ENCODE measurements around the gene PDZD7.
"Not testable (repeated sequence)": the region's sequence is repeated elsewhere in the genome, so short reads cannot be mapped to it uniquely, and the experiment has no call there.

The PDZD7 gene

DNA sequence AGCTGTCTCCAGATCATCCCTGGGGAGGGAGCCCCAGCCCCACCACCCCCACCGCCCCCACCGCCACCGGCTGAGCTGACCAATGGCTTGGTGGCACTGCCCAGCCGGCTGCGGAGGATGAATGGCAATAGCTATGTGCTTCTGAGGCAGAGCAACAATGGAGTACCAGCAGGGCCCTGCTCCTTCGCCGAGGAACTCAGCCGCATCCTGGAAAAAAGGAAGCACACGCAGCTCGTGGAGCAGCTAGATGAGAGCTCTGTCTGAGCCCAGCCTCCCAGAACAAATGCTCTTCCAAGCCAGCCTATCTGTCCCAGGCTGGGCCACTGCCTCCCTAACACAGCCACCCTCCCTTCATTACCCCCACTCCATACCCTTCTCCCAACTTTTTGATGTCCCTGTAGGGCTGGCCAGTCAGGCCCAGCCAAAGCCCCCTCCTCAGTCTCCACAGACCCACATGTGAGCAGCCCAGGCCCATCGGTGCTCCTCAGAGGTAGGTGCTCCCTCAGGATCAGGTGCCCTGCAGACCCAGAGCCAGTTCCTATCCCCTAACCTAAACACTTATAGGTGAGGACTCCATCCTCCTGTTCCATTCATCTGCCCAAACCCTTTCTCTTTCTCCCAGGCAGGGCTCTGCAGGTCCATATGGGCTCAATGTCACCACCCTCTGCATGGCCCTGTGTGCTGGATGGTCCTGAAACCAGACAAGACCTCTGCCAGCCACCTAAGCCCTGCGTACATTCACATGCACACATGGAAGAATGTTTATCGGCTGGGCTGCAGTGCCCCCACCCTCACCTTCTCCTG is 46.9 kb downstream of the PDZD7 start:
- no peak for DNase-seq (ENCODE audit: low read depth in 2 of 2)

DNA sequence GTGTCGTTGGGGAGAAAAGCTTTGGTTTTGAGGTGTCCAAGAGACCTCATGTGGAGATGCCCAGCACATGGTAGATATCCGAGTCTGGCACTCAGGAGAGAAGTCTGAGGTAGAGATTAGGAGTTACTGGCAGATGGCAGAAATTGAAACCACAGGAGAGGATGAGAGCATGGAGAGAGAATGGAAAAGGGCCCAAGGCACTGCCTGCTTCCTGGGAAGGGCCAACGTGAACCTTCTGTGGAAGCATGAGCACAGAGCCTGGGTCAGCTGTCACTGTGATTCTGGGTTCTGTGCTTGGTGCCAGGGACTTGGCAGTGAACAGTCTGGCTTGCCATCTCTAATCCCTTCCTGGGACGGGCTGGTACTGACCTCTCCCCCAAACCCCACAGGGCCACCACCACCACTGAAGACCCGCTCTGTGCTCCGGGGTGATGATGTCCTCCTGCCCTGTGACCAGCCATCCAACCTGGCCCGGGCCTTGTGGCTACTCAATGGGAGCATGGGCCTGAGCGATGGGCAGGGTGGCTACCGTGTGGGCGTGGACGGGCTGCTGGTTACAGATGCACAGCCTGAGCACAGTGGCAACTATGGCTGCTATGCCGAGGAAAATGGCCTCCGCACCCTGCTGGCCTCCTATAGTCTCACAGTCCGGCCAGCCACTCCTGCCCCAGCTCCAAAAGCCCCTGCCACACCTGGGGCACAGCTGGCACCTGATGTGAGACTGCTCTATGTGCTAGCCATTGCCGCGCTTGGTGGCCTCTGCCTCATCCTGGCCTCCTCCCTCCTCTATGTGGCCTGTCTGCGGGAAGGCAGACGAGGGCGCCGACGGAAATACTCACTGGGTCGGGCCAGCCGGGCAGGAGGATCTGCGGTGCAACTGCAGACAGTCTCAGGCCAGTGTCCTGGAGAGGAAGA is 47.8 kb downstream of the PDZD7 start:
- no peak for DNase-seq (ENCODE audit: low read depth in 2 of 2)

DNA sequence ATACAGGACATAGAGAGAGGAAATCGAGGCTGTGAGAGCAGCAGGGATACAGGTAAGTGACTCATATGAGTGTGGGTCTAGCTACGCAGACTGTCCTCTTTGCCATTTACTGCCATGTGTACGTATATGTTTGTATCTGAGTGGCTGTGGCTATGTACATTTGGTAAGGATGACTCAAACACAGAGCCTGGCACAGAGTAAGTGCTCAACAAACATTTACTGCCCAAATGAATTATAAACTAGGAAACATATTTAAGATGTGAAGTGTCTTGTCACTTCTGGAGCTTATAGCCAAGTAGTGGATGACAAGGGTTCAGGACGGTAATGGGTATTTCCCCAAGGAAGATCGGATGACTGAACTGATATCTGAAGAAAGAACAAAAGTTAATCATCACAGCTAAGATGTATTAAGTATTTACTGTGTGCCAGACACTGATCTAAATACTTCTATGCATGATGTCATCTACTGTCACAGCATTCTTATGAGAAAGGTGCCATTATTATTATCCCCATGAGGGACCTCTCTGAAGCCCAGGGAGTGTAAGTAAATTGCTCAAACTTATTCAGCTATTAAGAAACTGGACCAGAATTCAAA is 49.7 kb downstream of the PDZD7 start:
- no peak for DNase-seq (ENCODE audit: low read depth in 2 of 2)

DNA sequence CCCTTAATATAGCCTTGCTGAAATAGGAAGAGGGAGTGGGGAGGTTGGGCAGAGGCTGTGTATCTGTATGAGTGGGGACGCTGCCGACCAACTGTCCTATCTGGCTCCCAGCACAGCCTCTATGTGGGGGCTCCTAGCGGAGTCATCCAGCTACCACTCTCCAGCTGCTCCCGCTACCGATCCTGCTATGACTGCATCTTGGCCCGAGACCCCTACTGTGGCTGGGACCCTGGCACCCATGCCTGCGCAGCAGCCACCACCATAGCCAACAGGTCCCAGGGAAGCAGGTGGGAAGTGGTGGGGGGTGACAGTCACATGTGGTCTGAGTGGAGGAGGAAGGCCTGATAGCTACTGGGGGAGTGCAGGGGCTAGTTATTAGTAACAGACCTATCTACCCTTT is 50.2 kb downstream of the PDZD7 start:
- DNase-seq (ENCODE audit: low read depth in 2 of 2), result no peak

DNA sequence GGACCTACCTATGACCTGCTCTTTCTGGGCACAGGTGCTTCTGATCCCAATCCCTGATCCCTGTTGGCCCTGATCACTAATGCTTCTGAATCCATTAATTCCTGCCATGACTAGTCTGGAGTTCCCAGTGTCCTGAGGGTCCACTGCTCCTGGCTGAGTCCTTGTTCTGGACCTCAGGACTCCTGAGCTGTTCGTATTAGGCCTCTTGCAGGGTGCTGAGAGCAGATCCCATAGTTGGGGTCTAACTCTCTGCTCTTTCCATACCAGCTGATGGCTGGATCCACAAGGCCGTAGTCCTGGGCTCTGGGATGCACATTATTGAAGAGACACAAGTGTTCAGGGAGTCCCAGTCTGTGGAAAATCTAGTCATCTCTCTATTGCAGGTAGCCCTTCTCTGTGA is 50.6 kb downstream of the PDZD7 start:
- no peak for DNase-seq (ENCODE audit: low read depth in 2 of 2)

DNA sequence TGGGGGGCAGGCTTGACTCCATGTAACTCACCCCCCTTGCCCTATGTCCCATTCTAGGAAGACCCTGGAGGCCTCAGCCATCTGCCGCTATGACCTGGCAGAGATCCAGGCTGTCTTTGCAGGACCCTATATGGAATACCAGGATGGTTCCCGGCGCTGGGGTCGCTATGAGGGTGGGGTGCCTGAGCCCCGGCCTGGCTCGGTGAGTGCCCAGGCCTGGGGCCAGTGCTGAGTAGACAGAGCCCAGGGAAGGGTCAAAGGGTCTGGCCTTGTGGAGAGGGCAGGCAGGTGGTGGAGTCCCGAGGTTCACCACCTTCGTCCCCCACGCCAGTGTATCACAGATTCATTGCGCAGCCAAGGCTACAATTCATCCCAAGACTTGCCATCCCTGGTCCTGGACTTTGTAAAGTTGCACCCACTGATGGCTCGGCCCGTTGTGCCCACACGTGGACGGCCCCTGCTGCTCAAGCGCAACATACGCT is 51.1 kb downstream of the PDZD7 start:
- DNase-seq (ENCODE audit: low read depth in 2 of 2), result no peak

DNA sequence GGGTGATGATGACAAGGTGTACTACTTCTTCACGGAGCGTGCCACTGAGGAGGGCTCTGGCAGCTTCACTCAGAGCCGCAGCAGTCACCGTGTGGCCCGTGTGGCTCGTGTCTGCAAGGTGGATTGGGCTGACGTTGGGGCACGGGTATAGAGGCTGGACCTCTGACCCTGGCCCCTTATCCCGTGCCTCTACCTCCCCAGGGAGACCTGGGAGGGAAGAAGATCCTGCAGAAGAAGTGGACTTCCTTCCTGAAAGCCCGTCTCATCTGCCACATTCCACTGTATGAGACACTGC is 52.1 kb downstream of the PDZD7 start:
- DNase-seq (ENCODE audit: low read depth in 2 of 2), result no peak

DNA sequence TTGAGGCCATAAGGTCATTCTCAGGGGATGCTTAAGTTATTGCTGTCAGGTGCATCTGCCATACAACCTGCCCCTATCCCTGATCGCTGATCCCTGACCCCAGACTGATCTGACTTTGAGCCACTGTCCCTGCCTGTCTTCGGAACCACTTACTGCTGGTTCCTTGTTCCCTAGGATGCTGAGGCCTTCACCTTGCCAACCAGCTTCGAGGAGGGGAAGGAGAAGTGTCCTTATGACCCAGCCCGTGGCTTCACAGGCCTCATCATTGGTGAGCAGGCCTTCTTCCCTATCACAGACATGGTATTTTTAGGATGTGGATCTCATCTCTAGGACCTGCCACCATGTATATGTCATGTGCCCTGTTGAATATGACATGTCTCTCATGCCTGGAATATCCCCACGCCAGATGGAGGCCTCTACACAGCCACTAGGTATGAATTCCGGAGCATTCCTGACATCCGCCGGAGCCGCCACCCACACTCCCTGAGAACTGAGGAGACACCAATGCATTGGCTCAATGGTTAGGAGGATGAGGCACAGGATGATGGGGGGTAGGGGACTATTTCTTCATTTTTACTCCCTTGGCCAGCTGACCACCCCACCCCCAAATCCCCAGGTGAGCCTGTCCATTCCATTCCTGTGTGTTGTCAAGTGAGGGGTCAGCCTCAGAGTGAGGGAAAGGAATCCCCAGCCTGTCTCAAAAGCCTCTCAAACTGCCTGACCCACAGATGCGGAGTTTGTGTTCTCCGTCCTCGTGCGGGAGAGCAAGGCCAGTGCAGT is 52.6 kb downstream of the PDZD7 start:
- DNase-seq (ENCODE audit: low read depth in 2 of 2), result no peak

DNA sequence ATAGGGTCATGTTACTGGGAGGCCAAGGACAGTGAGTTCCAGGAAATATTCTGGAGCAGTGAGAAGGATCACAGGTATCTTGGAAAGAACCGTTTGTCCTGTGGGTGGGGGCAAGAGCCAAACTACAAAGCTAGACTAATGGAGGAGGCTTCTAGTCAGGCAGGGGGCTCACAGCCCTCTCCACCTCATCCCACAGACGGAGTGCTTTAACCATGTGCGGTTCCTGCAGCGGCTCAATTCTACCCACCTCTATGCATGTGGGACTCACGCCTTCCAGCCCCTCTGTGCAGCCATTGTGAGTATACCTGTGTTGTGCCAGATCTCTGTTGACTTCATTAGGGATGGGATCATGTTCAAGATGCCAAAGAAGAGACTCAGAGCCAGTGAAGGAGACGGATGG is 53.5 kb downstream of the PDZD7 start:
- DNase-seq (ENCODE audit: low read depth in 2 of 2), result no peak

DNA sequence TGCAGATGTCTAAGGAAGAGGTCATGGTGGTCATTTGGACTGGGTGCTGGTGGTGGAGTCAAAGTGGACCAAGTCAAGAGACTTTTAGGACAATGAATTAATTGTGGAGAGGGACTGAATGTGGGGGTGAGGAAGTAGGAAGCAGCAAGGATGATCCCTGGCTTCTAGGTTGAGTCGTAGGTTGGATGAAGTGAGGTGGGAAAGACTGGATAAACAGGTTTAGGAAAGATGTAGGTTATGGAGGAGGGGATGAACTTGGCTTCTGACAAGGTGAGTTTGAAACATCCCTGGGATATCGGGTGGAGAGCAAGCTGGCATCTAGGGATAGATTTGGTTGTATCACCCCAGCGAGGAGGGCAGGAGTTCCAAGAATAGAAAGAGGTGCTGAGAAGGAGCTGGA is 54.0 kb downstream of the PDZD7 start:
- DNase-seq (ENCODE audit: low read depth in 2 of 2), result no peak

DNA sequence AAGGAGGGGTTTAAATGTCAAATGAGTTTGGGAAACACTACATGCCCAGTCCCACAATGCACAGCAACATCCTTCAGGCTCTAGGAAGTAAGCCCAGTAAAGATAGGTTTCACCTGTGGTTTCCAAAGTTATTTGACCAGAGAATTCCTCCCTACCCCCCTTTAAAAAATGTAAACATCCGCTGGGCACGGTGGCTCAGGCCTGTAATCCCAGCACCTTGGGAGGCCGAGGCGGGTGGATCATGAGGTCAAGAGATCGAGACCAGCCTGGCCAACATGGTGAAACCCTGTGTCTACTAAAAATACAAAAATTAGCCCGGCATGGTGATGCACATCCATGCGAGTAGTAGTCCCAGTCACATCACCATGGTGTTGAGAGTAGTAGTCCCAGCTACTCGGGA is 55.5 kb downstream of the PDZD7 start:
- not testable (repeated sequence) for DNase-seq (ENCODE audit: low read depth in 2 of 2)

DNA sequence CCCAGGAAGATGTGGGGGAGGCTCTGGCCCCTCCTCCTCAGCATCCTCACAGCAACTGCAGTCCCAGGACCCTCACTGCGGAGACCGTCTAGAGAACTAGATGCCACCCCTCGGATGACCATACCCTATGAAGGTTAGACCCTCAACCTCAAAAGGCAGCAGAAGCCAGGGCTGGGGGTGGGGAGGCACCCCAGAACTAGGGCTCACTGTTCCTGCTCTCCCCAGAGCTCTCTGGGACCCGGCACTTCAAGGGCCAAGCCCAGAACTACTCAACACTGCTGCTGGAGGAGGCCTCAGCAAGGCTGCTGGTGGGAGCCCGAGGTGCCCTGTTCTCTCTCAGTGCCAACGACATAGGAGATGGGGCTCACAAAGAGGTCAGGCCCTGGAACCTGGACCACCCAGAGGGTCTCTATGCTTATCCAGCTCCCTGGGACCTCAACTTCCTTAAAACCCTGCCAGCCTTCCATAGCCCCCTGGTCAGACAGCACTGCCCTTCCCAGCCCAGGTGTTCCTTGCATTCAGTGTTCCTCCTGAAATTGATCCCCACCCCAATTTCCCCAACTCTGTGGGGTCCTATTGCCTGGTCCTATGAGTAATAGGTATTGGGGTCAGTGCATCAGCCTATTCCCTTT is 57.9 kb downstream of the PDZD7 start:
- no peak for DNase-seq (ENCODE audit: low read depth in 2 of 2)

DNA sequence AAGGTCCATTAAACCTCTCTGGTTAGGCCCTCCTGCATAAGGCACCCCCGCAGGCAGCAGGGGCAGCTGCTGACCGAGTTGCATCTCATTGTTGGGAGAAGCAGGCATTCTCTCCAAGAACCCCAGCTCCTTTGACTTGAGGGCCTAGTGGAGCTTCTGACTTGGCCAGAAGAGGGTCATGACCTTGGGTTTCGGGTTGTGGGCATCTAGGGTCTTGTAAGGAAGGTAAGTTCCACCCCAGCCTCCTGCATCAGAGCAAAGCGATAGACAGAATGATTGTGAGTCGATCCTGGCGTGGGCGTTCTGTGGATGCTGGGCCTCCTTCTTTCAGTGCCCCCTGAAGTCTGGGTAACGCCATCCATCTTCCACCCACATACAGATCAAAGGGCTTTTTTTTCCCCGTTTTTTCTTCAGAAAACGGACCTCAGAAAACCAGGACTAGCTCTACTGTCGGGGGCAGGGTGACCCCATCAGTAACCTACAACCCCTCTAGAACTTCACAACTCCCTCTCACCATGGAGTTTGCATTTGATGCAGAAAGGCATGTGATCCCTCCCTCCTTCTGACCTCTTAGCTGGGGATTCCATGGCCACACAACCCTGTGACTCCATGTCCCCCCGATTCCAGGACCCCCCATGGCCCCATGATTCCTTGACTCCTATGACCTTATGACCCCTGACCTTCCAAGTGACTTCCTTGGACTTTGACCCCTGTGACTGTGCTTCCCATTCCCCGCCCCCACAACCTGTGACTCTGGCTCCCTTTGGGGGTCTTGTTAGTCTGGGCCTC is 58.6 kb downstream of the PDZD7 start:
- no peak for DNase-seq (ENCODE audit: low read depth in 2 of 2)

DNA sequence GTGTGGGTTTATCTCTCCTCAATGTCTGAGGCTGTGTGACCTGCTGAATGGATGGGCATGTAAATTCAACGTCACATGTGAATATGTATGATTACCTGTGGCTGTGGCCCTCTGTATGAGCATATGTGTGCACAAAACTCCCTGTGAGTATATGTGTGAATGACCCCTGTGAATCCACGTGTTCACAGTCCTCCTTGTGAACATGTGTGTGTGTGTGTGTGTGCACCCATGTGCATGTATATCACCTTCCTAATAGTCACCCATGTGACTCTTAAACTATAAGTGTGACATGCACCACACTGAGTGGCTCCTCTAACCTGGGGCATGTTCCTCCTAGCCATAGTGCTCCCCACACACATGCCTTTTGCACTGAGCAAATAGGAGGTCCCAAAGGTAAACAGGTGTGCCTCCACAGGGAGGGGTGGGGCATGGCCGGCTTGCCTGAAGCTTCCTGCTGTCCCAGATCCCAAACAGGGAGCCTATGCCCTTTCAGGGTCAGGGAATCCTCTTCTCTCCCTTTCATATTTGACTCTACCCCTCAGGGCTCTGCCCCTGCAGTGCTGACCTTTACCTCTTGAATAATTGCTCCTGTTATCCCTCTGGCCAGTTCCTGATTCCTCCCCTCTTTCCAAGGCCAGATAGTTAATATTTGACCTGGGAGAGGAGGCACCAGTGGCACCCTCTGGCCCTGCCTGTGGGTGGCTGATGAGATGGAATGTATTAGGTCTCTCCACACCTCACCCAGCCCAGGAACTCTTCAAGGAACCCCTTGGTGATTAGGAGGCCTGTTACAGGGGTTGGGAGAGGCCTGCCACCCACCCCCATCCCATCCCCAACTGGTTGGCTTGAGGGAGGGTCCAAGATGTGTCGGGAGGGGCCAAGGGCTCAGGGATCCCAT is 59.8 kb downstream of the PDZD7 start:
- no peak for DNase-seq (ENCODE audit: low read depth in 2 of 2)

DNA sequence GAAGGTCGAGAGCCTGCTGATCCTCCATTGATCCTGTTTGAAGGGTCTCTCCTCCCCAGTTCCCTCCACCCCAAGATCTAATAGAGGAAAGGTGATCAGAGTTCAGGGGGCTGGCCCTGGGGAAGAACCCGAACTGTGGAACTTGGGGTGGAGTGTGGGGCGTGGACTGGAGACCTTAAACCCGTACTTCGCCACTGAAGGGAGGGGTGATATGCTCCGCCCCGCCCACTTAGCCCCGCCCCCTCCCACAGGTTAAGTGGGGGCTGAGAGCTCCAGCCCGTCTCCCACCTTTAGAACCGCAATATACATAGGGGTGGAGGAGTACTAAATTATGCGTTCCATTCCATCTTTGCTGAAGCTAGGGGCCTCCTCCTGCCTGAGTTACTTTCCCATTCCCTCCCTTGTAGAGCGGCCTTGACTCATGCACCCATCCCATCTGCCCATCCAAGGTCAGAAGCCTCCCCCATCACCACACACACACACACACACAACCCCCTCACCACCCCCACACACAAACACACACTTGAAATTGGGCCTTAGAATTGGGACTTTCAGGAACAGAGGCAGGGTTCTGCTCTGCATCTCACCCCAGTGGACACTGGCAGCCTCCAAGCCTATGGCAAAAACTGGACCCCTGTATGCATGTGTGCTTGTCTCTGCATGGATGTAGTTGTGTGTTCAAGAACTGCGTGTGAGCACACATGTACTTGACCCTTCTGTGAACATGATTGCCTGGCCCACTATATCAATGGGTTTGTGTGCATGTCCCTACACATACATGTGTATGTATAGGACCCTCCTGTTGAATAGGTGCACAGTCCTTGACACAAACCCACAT is 60.6 kb downstream of the PDZD7 start:
- peak; percentile 9 to 29 for DNase-seq (ENCODE audit: low read depth in 2 of 2)

DNA sequence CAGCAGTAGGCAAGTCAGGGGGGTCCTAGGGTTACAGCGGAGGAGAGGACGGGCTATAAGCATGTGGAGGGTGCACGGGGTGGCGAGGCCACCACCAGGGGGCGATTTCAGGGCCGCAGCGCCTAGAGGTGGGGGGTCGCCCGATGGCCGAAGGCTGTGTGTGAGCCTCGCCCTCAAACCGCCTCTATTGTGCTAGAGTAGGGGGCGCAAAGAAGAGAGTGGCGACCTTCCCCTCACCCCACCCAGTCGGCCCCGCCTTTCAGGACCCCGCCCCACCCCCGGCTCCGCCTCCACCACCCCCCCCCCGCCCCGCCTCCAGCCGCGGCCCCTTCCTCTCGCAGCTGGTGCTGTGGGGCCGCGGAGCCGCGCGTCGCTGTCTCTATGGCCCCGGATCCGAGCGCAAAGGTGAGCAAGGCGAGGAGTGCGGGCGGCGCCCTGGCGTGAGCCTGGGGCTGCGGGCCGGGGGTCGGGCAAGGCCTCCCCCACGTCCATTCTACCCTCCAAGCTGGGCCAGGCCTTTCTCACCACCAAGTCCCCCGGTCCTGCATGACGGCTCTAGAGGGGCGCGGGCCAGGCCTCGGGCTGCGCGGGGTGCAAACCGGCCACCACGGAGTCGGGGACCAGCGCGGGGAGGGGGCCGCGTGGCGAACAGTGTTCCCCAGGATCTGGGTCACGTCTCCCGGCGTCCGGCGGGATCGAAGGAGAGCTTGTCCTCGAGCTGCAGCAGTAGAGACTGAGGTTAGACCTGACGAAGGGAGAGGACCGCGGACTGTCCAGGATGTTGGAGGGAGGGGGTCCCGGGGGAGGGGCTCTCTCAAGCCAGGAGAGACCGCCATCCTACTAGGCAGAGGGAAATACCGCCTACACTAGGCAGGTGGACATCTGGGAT is 61.5 kb downstream of the PDZD7 start, which contains the start of gene SEMA4G:
TSS of gene SEMA4G (plus strand) at position 318 of the 889 bp plus-strand sequence. CDS start 3,409 bp downstream, outside the sequence.
- peak in 1 of 2 donors; percentile 19 for DNase-seq (ENCODE audit: low read depth in 2 of 2)

DNA sequence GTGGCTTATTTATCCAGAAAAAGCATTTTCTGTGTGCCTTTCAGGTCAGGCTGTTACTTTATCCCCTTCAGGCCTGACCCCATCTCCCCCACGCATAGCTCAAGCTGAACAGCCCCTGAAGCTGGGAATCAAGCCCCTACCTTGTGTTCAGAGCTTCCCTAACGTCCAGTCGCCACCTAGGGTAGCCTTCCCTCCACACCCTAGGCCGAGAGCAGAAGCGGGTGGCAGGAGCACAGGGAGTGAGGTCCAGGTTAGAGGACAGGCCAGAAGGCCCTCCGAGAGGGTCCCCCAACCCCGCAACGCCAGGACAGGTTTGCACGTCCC is 62.1 kb downstream of the PDZD7 start:
- DNase-seq (ENCODE audit: low read depth in 2 of 2), result no peak
